ENCODE data around the gene ADD3. TPM values are rescaled to one million over a fixed set of nuclear protein-coding genes. Genes with fewer than 3 reads are reported as not detected.

Gene ADD3, protein sequence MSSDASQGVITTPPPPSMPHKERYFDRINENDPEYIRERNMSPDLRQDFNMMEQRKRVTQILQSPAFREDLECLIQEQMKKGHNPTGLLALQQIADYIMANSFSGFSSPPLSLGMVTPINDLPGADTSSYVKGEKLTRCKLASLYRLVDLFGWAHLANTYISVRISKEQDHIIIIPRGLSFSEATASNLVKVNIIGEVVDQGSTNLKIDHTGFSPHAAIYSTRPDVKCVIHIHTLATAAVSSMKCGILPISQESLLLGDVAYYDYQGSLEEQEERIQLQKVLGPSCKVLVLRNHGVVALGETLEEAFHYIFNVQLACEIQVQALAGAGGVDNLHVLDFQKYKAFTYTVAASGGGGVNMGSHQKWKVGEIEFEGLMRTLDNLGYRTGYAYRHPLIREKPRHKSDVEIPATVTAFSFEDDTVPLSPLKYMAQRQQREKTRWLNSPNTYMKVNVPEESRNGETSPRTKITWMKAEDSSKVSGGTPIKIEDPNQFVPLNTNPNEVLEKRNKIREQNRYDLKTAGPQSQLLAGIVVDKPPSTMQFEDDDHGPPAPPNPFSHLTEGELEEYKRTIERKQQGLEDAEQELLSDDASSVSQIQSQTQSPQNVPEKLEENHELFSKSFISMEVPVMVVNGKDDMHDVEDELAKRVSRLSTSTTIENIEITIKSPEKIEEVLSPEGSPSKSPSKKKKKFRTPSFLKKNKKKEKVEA
- polyA plus RNA-seq (56.9 to 61.7 TPM (median 57.8 TPM) in 3 replicates), polyA minus RNA-seq (28.1 to 53.9 TPM (median 44.8 TPM) in 3 replicates)
- polyA plus RNA-seq (2011; ENCODE audit: low read depth), result 38.7 TPM
- polyA plus RNA-seq (2011; cell fraction: cytosol; rRNA removed), result 18.9 and 97.8 TPM in 2 replicates
- polyA plus RNA-seq (2011; cell fraction: nucleus; rRNA removed), result 84.3 and 135 TPM in 2 replicates
- 9.3 and 20.7 TPM in 2 replicates for polyA plus RNA-seq (2012; ENCODE audit: low replicate concordance)
- 33.0 TPM for polyA minus RNA-seq (2011; cell fraction: cytosol; rRNA and poly(A)+ RNA removed)
- 17.3 and 67.2 TPM in 2 replicates for polyA minus RNA-seq (2011; cell fraction: nucleus; rRNA and poly(A)+ RNA removed)

DNA sequence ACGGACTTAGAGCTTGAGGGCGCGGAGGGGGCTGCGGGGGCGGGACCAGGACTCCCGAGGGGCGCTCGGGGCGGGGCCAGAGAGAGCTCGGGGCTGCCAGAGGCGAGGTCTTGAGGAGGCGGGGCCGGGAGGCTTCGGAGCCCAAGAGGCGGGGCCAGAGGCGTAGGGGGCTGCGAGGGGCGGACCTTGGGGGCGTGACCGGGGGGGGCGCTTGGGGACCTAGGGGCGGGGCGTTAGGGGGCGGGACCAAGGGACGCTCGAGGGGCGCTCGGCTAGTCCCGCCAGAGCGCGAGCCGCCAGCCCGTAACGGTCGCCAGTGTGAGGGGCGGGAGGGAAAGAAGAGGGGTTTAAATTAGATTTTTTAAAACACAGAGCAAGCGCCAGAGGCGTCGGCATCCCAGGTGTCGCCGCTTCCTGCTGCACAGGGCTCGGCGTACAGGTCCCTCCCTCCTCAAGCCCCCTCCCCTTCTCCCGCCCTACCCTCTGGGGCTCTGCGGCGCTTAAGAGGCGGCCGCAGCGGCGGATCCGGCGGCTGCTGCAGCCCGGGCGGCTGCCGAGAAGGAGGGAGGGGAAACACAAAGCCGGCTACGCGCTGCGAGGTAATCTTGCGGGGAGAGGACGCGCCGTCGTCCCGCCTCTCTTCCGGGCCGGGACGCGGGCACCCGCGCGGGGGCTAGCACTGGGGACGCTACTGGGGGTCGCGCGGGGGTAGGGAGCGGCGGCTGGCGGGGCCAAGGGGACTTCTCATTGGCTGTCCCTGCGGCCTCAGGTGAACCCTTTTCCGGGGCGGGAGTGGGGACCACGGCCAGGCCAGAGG, at the start of gene ADD3:
ADD3 (plus strand) TSS at position 284 of the 817 bp plus-strand sequence. CDS start 92,670 bp downstream, outside the sequence.
- H4K20me1 ChIP-seq (ENCODE audit: control insufficient read depth, extremely low read depth, insufficient read depth, low read length), result no peaks in the 10 kb centered on the region
- H3K36me3 ChIP-seq (ENCODE audit: control insufficient read depth in 2 of 2, extremely low read depth in 1 of 2, insufficient read depth in 2 of 2, low read length in 2 of 2), result no peaks in the 10 kb centered on the region
- H3K27ac ChIP-seq (ENCODE audit: control insufficient read depth, insufficient read depth, low read length), result peak within 1 kb of the TSS; percentile 67
- H3K9me1 ChIP-seq (ENCODE audit: control insufficient read depth, extremely low read depth, insufficient read depth, low read length), result no peaks in the 10 kb centered on the region
- dilution Hi-C loops (cut with MboI; ENCODE audit: extremely low pct_ligation_motif_present, low sequenced_read_pairs), result no loop called here
- peaks cover 16% of the 10 kb centered on the region for H3K79me2 ChIP-seq (ENCODE audit: control insufficient read depth, insufficient read depth, low read length)
- H3K4me3 ChIP-seq (ENCODE audit: control insufficient read depth in 2 of 3, extremely low read depth in 1 of 3, insufficient read depth in 2 of 3, low read depth in 1 of 3, low read length in 3 of 3), result peak within 1 kb of the TSS; percentile 78 to 91 (median 88)
- no peak for TF ChIP-seq EZH2 (IDR thresholded peaks at IDR 0.05; ENCODE audit: low read length)
- TF ChIP-seq, protein P1, sequence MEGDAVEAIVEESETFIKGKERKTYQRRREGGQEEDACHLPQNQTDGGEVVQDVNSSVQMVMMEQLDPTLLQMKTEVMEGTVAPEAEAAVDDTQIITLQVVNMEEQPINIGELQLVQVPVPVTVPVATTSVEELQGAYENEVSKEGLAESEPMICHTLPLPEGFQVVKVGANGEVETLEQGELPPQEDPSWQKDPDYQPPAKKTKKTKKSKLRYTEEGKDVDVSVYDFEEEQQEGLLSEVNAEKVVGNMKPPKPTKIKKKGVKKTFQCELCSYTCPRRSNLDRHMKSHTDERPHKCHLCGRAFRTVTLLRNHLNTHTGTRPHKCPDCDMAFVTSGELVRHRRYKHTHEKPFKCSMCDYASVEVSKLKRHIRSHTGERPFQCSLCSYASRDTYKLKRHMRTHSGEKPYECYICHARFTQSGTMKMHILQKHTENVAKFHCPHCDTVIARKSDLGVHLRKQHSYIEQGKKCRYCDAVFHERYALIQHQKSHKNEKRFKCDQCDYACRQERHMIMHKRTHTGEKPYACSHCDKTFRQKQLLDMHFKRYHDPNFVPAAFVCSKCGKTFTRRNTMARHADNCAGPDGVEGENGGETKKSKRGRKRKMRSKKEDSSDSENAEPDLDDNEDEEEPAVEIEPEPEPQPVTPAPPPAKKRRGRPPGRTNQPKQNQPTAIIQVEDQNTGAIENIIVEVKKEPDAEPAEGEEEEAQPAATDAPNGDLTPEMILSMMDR (optimal IDR thresholded peaks at IDR 0.05 in 1 of 3, IDR thresholded peaks at IDR 0.05 in 1 of 3, conservative IDR thresholded peaks at IDR 0.05 in 1 of 3; ENCODE audit: extremely low read depth in 1 of 3, insufficient read depth in 2 of 3, low read length in 3 of 3), result no peak
- peak within 1 kb of the TSS; percentile 92 for H2AFZ ChIP-seq (ENCODE audit: control insufficient read depth, low read length)
- peak within 1 kb of the TSS; percentile 94 for H3K4me2 ChIP-seq (ENCODE audit: control insufficient read depth, extremely low read depth, insufficient read depth, low read depth, low read length)
- no peaks in the 10 kb centered on the region for H3K27me3 ChIP-seq (ENCODE audit: control insufficient read depth, extremely low read depth, insufficient read depth, low read length)
- peak within 1 kb of the TSS; percentile 78 for H3K9ac ChIP-seq (ENCODE audit: control insufficient read depth, extremely low read depth, insufficient read depth, low read length)
- FAIRE-seq, result no peak
- no peaks in the 10 kb centered on the region for H3K9me3 ChIP-seq (ENCODE audit: control insufficient read depth, low read depth, low read length)
- peak; percentile 46 for DNase-seq (ENCODE audit: low read depth, low spot score)
- peaks cover 38% of the 10 kb centered on the region for H3K4me1 ChIP-seq (ENCODE audit: control insufficient read depth, extremely low read depth, insufficient read depth, low read length)

DNA sequence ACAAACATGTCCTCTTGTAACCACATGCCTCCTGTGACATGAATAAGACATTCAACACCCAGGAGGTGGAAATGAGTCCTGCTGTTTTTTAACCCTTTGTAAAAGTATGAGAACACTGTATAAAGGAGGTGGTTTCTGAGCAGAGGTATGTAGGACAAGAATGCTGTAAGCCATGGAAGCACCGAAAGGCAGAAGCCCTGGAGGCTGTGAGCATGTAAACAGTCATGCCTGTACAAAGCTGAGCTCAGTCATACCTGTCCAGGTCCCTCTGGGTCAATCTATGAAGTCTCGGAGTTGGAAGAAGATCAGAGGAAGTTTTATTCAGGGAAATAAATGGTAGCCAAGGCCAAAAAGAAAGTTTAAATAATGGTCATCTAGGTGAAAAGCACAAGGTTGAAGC, 49.7 kb upstream of the ADD3 start:
- no peak overlapping the region for H3K4me2 ChIP-seq (ENCODE audit: control insufficient read depth, extremely low read depth, insufficient read depth, low read depth, low read length)
- no peak overlapping the region for H2AFZ ChIP-seq (ENCODE audit: control insufficient read depth, low read length)
- no peaks in the 10 kb centered on the region for H3K79me2 ChIP-seq (ENCODE audit: control insufficient read depth, insufficient read depth, low read length)
- H3K9ac ChIP-seq (ENCODE audit: control insufficient read depth, extremely low read depth, insufficient read depth, low read length), result no peak overlapping the region
- peaks cover 13% of the 10 kb centered on the region for H3K4me1 ChIP-seq (ENCODE audit: control insufficient read depth, extremely low read depth, insufficient read depth, low read length)
- no peaks in the 10 kb centered on the region for H3K36me3 ChIP-seq (ENCODE audit: control insufficient read depth in 2 of 2, extremely low read depth in 1 of 2, insufficient read depth in 2 of 2, low read length in 2 of 2)
- FAIRE-seq, result no peak
- H3K27ac ChIP-seq (ENCODE audit: control insufficient read depth, insufficient read depth, low read length), result no peak overlapping the region
- peak; percentile 25 for DNase-seq (ENCODE audit: low read depth, low spot score)
- H4K20me1 ChIP-seq (ENCODE audit: control insufficient read depth, extremely low read depth, insufficient read depth, low read length), result no peaks in the 10 kb centered on the region
- dilution Hi-C loops (cut with MboI; ENCODE audit: extremely low pct_ligation_motif_present, low sequenced_read_pairs), result no loop called here
- H3K27me3 ChIP-seq (ENCODE audit: control insufficient read depth, extremely low read depth, insufficient read depth, low read length), result no peaks in the 10 kb centered on the region
- no peaks in the 10 kb centered on the region for H3K9me3 ChIP-seq (ENCODE audit: control insufficient read depth, low read depth, low read length)
- H3K9me1 ChIP-seq (ENCODE audit: control insufficient read depth, extremely low read depth, insufficient read depth, low read length), result no peaks in the 10 kb centered on the region
- H3K4me3 ChIP-seq (ENCODE audit: control insufficient read depth in 2 of 3, extremely low read depth in 1 of 3, insufficient read depth in 2 of 3, low read depth in 1 of 3, low read length in 3 of 3), result no peak overlapping the region
- no peak for TF ChIP-seq EZH2 (IDR thresholded peaks at IDR 0.05; ENCODE audit: low read length)
- TF ChIP-seq, protein P1 (optimal IDR thresholded peaks at IDR 0.05 in 1 of 3, IDR thresholded peaks at IDR 0.05 in 1 of 3, conservative IDR thresholded peaks at IDR 0.05 in 1 of 3; ENCODE audit: extremely low read depth in 1 of 3, insufficient read depth in 2 of 3, low read length in 3 of 3), result no peak

Measured in keratinocyte (primary cell).